ENCODE results near the gene ANKRD11.
"Not testable (repeated sequence)": the region's sequence is repeated elsewhere in the genome, so short reads cannot be mapped to it uniquely, and the experiment has no call there.

DNA sequence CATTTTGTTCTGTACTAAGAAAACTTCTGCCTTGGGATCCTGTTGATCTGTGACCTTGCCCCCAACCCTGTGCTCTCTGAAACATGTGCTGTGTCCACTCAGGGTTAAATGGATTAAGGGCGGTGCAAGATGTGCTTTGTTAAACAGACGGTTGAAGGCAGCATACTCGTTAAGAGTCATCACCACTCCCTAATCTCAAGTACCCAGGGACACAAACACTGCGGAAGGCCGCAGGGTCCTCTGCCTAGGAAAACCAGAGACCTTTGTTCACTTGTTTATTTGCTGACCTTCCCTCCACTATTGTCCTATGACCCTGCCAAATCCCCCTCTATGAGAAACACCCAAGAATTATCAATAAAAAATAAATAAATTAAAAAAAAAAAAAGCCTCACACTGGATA lies 27.0 kb downstream of the ANKRD11 start:
- not testable (repeated sequence) for TF ChIP-seq CTCF (IDR thresholded peaks at IDR 0.05; ENCODE audit: insufficient read depth, low read length, poor library complexity, severe bottlenecking); EZH2phosphoT487 (conservative IDR thresholded peaks at IDR 0.05; ENCODE audit: low read length)

Data from SU-DHL-6 (cell line).